GM12875 (cell line): ENCODE data around the gene RBM33.

Source experiments
- H3K4me3 ChIP-seq: one replicate; pipeline ENCODE4 v1.5.1; 2011; ENCODE audit warnings: low read depth, low read length, control low read depth
- CTCF ChIP-seq: IDR thresholded peaks from 2 replicates; pipeline ENCODE4 v1.5.1; 2011; ENCODE audit warnings: low read depth, mild to moderate bottlenecking, control low read depth, inconsistent platforms, low read length, moderate library complexity, borderline replicate concordance; ENCODE audit not compliant: insufficient read depth

RBM33 gene

GRCh38 chr7:155701972-155702544 is 57.6 kb downstream of the RBM33 start:
- H3K4me3 ChIP-seq, result no peak overlapping the region
- no peak for TF ChIP-seq CTCF

GRCh38 chr7:155702616-155703015 is 58.2 kb downstream of the RBM33 start:
- no peak overlapping the region for H3K4me3 ChIP-seq
- no peak for TF ChIP-seq CTCF

- no peak for TF ChIP-seq CTCF
- no peak overlapping the region for H3K4me3 ChIP-seq
These were observed 61.3 kb downstream of the RBM33 start for GRCh38 chr7:155705623-155706360.

GRCh38 chr7:155706376-155706775 is 61.9 kb downstream of the RBM33 start:
- no peak for TF ChIP-seq CTCF
- no peak overlapping the region for H3K4me3 ChIP-seq

GRCh38 chr7:155709453-155709852 is 65.0 kb downstream of the RBM33 start:
- no peak overlapping the region for H3K4me3 ChIP-seq
- no peak for TF ChIP-seq CTCF

GRCh38 chr7:155710031-155710430 is 65.6 kb downstream of the RBM33 start:
- no peak for TF ChIP-seq CTCF
- H3K4me3 ChIP-seq, result no peak overlapping the region

GRCh38 chr7:155710530-155710929 is 66.1 kb downstream of the RBM33 start:
- TF ChIP-seq CTCF, result no peak
- H3K4me3 ChIP-seq, result no peak overlapping the region
